HG03460 (cell line): ENCODE data around the gene IZUMO1.

Source experiments
- ATAC-seq: cut with Tn5 transposase; IDR thresholded peaks from one replicate; pipeline ENCODE4 v1.9.1; 2021; ENCODE audit not compliant: unreplicated experiment

IZUMO1 gene

GRCh38 chr19:48757741-48758144 is 11.0 kb upstream of the IZUMO1 start:
- ATAC-seq = no peak

GRCh38 chr19:48757089-48757675 is 10.5 kb upstream of the IZUMO1 start:
- ATAC-seq = no peak

- ATAC-seq = no peak
These were observed 10.0 kb upstream of the IZUMO1 start for GRCh38 chr19:48756686-48757085.

DNA sequence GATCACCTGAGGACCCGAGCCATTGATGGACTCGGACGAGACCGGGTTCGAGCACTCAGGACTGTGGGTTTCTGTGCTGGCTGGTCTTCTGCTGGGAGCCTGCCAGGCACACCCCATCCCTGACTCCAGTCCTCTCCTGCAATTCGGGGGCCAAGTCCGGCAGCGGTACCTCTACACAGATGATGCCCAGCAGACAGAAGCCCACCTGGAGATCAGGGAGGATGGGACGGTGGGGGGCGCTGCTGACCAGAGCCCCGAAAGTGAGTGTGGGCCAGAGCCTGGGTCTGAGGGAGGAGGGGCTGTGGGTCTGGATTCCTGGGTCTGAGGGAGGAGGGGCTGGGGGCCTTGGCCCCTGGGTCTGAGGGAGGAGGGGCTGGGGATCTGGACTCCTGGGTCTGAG is 9.5 kb upstream of the IZUMO1 start:
- no peak for ATAC-seq

DNA sequence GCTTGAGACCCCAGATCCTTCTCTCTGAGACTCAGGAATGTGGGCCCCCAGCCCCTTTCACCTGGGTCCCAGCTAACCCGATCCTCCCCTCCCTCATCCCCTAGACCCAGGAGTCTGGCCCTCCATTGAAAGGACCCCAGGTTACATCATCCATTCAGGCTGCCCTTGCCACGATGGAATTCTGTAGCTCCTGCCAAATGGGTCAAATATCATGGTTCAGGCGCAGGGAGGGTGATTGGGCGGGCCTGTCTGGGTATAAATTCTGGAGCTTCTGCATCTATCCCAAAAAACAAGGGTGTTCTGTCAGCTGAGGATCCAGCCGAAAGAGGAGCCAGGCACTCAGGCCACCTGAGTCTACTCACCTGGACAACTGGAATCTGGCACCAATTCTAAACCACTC is 9.1 kb upstream of the IZUMO1 start:
- no peak for ATAC-seq

GRCh38 chr19:48755084-48755641 is 8.5 kb upstream of the IZUMO1 start, which contains the start of gene FGF21:
FGF21 (plus strand) TSS chr19:48755524; CDS start chr19:48756237, 713 bp downstream.
- ATAC-seq = no peak

- ATAC-seq = no peak
These were observed 6.0 kb upstream of the IZUMO1 start, which contains the start of gene FUT1 for GRCh38 chr19:48752496-48753365. FUT1 (minus strand) TSS chr19:48752641; CDS start chr19:48751281, 1,360 bp downstream.

- no peak for ATAC-seq
These were observed 5.3 kb upstream of the IZUMO1 start for GRCh38 chr19:48751845-48752495.

GRCh38 chr19:48750771-48751504 is 4.2 kb upstream of the IZUMO1 start:
- ATAC-seq = no peak

- no peak for ATAC-seq
These were observed 3.6 kb upstream of the IZUMO1 start for GRCh38 chr19:48750351-48750750.

DNA sequence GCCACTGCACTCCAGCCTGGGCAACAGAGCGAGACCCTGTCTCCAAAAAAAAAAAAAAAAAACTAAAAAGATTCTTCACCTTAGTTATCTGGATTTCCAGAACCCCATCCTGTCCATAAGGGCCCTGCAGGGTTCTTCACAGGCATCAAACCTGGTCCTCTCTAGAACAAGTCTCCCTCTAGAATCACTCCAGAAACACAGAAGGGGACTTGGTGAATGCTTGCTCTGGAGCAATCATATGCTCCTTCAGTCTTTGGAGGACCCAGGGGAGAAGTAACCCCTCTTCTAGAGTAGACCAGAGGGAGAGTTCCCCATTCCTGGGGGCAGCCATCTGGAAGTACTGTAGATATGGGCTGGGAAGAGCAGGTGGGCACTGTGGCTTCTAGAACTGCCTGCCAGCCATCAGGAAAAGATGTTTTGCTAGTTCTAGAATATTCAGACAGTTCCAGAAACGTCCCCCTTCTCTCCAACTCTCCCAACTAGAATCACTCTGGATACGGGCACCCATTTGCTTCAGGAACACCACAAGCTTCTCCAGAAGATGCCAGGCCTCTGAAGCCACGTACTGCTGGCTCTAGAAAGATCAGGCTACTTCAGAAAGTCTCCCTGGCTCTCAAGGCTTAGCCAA is 3.0 kb upstream of the IZUMO1 start:
- ATAC-seq = no peak

GRCh38 chr19:48746110-48746509 is 599 bp downstream of the IZUMO1 start:
- ATAC-seq = no peak

- ATAC-seq = no peak
These were observed 1.3 kb downstream of the IZUMO1 start for GRCh38 chr19:48745208-48745995.

DNA sequence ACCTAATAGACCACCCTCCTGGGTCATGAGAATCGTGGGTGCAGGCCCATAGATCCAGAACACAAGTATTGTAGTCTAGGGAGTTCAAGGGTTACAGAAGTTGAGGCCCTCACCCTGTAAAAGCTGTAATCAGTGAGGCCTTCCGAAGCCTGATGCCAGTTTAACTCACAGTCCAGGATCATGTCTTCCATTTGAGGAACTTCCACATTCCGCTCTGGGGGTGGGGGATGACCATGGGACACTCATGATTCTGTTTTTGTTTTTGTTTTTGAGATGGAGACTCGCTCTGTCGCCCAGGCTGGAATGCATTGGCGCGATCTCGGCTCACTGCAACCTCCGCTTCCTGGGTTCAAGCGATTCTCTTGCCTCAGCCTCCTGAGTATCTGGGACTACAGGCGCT is 4.6 kb downstream of the IZUMO1 start:
- ATAC-seq = no peak

DNA sequence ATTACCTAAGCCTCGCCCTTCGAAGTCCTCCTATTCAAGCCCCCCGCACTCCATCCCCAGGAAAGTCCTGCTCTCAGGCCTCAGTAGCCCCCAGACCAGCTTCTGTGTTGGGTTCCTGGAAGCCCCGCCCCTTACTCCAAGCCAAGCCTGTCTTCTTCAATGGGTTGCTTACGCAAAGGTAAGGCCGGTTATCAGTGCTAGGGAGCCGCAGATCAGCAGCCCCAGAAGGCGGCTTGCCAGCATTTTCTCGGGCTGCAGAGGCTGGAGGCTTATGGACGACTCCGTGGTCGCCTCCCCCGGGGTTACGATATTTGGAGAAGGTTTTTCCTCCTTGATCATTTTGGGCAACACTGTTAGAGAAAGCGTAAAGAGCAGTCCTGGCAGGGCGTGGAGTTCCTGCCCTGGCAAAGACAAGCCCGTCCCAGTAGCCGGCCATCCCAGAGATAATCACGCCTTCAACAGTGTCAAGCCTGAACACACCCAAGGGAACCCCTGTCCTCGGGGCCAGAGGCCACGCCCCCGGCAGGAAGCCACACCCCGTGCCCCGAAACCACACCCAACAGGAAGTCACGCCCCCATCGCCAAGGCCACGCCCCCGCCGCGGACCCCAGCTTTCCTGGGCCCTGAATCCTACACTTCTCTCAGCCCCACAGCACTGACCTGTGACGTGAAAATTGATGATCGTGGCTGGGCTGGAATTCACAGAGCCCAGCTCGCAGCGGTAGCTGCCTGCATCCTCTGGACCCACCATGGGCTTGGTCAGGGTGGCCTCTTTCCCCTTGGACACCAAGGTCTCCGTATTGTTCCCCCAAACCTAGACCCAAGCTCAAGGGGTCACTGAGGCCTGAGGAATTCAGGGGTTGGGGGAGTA is 5.3 kb downstream of the IZUMO1 start:
- no peak for ATAC-seq

GRCh38 chr19:48740164-48740972 is 6.3 kb downstream of the IZUMO1 start, which contains the start of gene RASIP1:
RASIP1 (minus strand) TSS chr19:48740610; CDS start chr19:48740282, 328 bp downstream.
- ATAC-seq = no peak

GRCh38 chr19:48739404-48740163 is 7.1 kb downstream of the IZUMO1 start:
- ATAC-seq = no peak
